ENCODE measurements around the gene FUT1. TPM values are rescaled to one million over a fixed set of nuclear protein-coding genes. Genes with fewer than 3 reads are reported as not detected.

FUT1 gene
- total and polyA plus RNA-seq, 4 donors: 0.48 to 6.8 (median 1.0) TPM

- Histone ChIP-seq H3K27ac (ENCODE audit: low read depth in 1 of 2, low read length in 2 of 2) (peak within 1 kb of the TSS in 1 of 2 donors; percentile 55), H3K4me1 (ENCODE audit: control insufficient read depth in 4 of 4, insufficient read depth in 4 of 4, low read length in 3 of 4) (peaks cover 0 to 2% (median 0%) of the 10 kb centered on the region in 4 donors), H3K27me3 (ENCODE audit: control insufficient read depth in 4 of 4, insufficient read depth in 4 of 4, low read length in 3 of 4) (no peaks in the 10 kb centered on the region), H3K4me3 (ENCODE audit: low read depth in 1 of 3, low read length in 3 of 3) (peak within 1 kb of the TSS in 1 of 3 donors; percentile 10), H3K9me3 (ENCODE audit: control insufficient read depth in 4 of 4, low read length in 3 of 4) (no peaks in the 10 kb centered on the region), H3K36me3 (ENCODE audit: control insufficient read depth in 4 of 4, insufficient read depth in 3 of 4, low read depth in 1 of 4, low read length in 3 of 4) (no peaks in the 10 kb centered on the region), H3K9ac (ENCODE audit: low read depth in 1 of 2, low read length in 2 of 2) (no peak within 1 kb of the TSS)
- TF ChIP-seq HNF4A (conservative IDR thresholded peaks at IDR 0.05) (peak in 1 of 2 donors; percentile 13), ATF3 (IDR thresholded peaks at IDR 0.05) (no peak), YY1 (IDR thresholded peaks at IDR 0.05) (peak; percentile 20)
- DNase-seq (ENCODE audit: low spot score): peak; percentile 89
- WGBS: 17% methylated on average over 31 of the region's 31 CpGs
These were observed 5.5 kb downstream of the FUT1 start, which contains the start of gene IZUMO1 for GRCh38 chr19:48746738-48747575. Gene IZUMO1, minus strand, starts transcription at chr19:48746909. Its CDS starts 1,050 bp downstream, at chr19:48745859.

- Histone ChIP-seq H3K27me3 (ENCODE audit: control insufficient read depth in 4 of 4, insufficient read depth in 4 of 4, low read length in 3 of 4) (no peaks in the 10 kb centered on the region), H3K9me3 (ENCODE audit: control insufficient read depth in 4 of 4, low read length in 3 of 4) (no peaks in the 10 kb centered on the region), H3K4me3 (ENCODE audit: low read depth in 1 of 3, low read length in 3 of 3) (no peak overlapping the region), H3K36me3 (ENCODE audit: control insufficient read depth in 4 of 4, insufficient read depth in 3 of 4, low read depth in 1 of 4, low read length in 3 of 4) (no peaks in the 10 kb centered on the region), H3K9ac (ENCODE audit: low read depth in 1 of 2, low read length in 2 of 2) (no peak overlapping the region), H3K27ac (ENCODE audit: low read depth in 1 of 2, low read length in 2 of 2) (no peak overlapping the region), H3K4me1 (ENCODE audit: control insufficient read depth in 4 of 4, insufficient read depth in 4 of 4, low read length in 3 of 4) (peaks cover 0 to 2% (median 0%) of the 10 kb centered on the region in 4 donors)
- TF ChIP-seq NR2F2 (IDR thresholded peaks at IDR 0.05): no peak
- no peak for TF ChIP-seq RAD21 (IDR thresholded peaks at IDR 0.05)
- no peak for TF ChIP-seq EGR1 (IDR thresholded peaks at IDR 0.05; ENCODE audit: low read depth in 2 of 2)
- no peak for TF ChIP-seq ATF3 (IDR thresholded peaks at IDR 0.05)
- TF ChIP-seq MAX (IDR thresholded peaks at IDR 0.05): no peak
- no peak for TF ChIP-seq RXRA (IDR thresholded peaks at IDR 0.05)
- 73% methylated on average over 8 of the region's 8 CpGs for WGBS
- DNase-seq (ENCODE audit: low spot score): no peak
These were observed 6.3 kb downstream of the FUT1 start for GRCh38 chr19:48746110-48746509.

- WGBS: 31% methylated on average over 33 of the region's 33 CpGs
- H3K36me3 ChIP-seq (ENCODE audit: control insufficient read depth in 4 of 4, insufficient read depth in 3 of 4, low read depth in 1 of 4, low read length in 3 of 4): no peaks in the 10 kb centered on the region
- H3K9ac ChIP-seq (ENCODE audit: low read depth in 1 of 2, low read length in 2 of 2): no peak overlapping the region
- H3K9me3 ChIP-seq (ENCODE audit: control insufficient read depth in 4 of 4, low read length in 3 of 4): no peaks in the 10 kb centered on the region
- peak; percentile 70 for DNase-seq (ENCODE audit: low spot score)
- TF ChIP-seq REST (IDR thresholded peaks at IDR 0.05): no peak
- no peak for TF ChIP-seq RXRA (IDR thresholded peaks at IDR 0.05)
- TF ChIP-seq TAF1 (conservative IDR thresholded peaks at IDR 0.05): no peak
- H3K4me3 ChIP-seq (ENCODE audit: low read depth in 1 of 3, low read length in 3 of 3): no peak overlapping the region
- H3K27ac ChIP-seq (ENCODE audit: low read depth in 1 of 2, low read length in 2 of 2): no peak overlapping the region
- no peaks in the 10 kb centered on the region for H3K27me3 ChIP-seq (ENCODE audit: control insufficient read depth in 4 of 4, insufficient read depth in 4 of 4, low read length in 3 of 4)
- H3K4me1 ChIP-seq (ENCODE audit: control insufficient read depth in 4 of 4, insufficient read depth in 4 of 4, low read length in 3 of 4): peaks cover 0 to 2% (median 0%) of the 10 kb centered on the region in 4 donors
These were observed 7.0 kb downstream of the FUT1 start for GRCh38 chr19:48745208-48745995.

Measured in liver (tissue), 9 donors.